Measurements from ENCODE around the gene VGLL4.

The VGLL4 gene

GRCh38 chr3:11624704-11625375 is 18.9 kb downstream of the VGLL4 start:
- TF ChIP-seq POLR2AphosphoS5 (IDR thresholded peaks at IDR 0.05; ENCODE audit: low read depth) = no peak
- TF ChIP-seq GABPA (IDR thresholded peaks at IDR 0.05; ENCODE audit: low read depth) = no peak
- no peak for TF ChIP-seq REST (IDR thresholded peaks at IDR 0.05; ENCODE audit: insufficient replicate concordance, low read depth)
- TF ChIP-seq CTCF (IDR thresholded peaks at IDR 0.05; ENCODE audit: insufficient read depth, low read length) = no peak
- TF ChIP-seq SPI1 (IDR thresholded peaks at IDR 0.05; ENCODE audit: borderline replicate concordance, low read depth) = no peak
- Histone ChIP-seq H3K27me3 (ENCODE audit: insufficient read depth, poor library complexity, severe bottlenecking) (no peaks in the 10 kb centered on the region), H3K27ac (replicated peaks) (peak overlapping the region; percentile 9; the same call in 1 of the 2 replicates), H3K4me3 (replicated peaks; ENCODE audit: insufficient read depth, low read length) (no peak overlapping the region)
- no peak for DNase-seq (ENCODE audit: low read depth in 1 of 2, low spot score in 1 of 2)

GRCh38 chr3:11624161-11624560 is 19.6 kb downstream of the VGLL4 start:
- no peak overlapping the region for H3K27ac ChIP-seq (replicated peaks)

More at GRCh38 chr3:11624161-11624560, 19.6 kb downstream of the VGLL4 start:
- DNase-seq (ENCODE audit: low read depth in 1 of 2, low spot score in 1 of 2) = no peak
- no peaks in the 10 kb centered on the region for H3K27me3 ChIP-seq (ENCODE audit: insufficient read depth, poor library complexity, severe bottlenecking)
- H3K4me3 ChIP-seq (replicated peaks; ENCODE audit: insufficient read depth, low read length) = no peak overlapping the region
- TF ChIP-seq REST (IDR thresholded peaks at IDR 0.05; ENCODE audit: insufficient replicate concordance, low read depth) (no peak), SPI1 (IDR thresholded peaks at IDR 0.05; ENCODE audit: borderline replicate concordance, low read depth) (no peak), GABPA (IDR thresholded peaks at IDR 0.05; ENCODE audit: low read depth) (no peak), POLR2AphosphoS5 (IDR thresholded peaks at IDR 0.05; ENCODE audit: low read depth) (no peak), CTCF (IDR thresholded peaks at IDR 0.05; ENCODE audit: insufficient read depth, low read length) (no peak)

Data from HL-60 (cell line).